Transverse colon (tissue), 4 donors: ENCODE results near the gene NLGN3. TPM values are rescaled to one million over a fixed set of nuclear protein-coding genes. Genes with fewer than 3 reads are reported as not detected.

ENCODE experiments used
- DNase-seq: peaks from one replicate; pipeline ENCODE4 v3.0.0-alpha.2; 2019
- H3K27ac ChIP-seq, 4 donors: fragments of 200-600 bp; sonication (generic); 2 replicates each; pipeline ENCODE4 v1.5.1; 2016 to 2018; ENCODE audit warnings: inconsistent platforms in 4 of 4
- H3K27me3 ChIP-seq: fragments of 200-600 bp; sonication (generic); 2 replicates; pipeline ENCODE4 v1.5.1; 2017; ENCODE audit warnings: inconsistent platforms
- H3K36me3 ChIP-seq, 4 donors: fragments of 200-600 bp; sonication (generic); 2 replicates each; pipeline ENCODE4 v1.5.1; 2017 to 2019; ENCODE audit warnings: inconsistent platforms in 4 of 4
- H3K4me1 ChIP-seq, 4 donors: fragments of 200-600 bp; sonication (generic); 2 replicates each; pipeline ENCODE4 v1.5.1; 2017 to 2020; ENCODE audit warnings: inconsistent platforms in 4 of 4
- H3K4me3 ChIP-seq, 4 donors: fragments of 200-600 bp; sonication (generic); 1 replicate in 1 of 4; 2 replicates in 3 of 4; pipeline versions ENCODE4 v1.5.1 to v1.6.1; 2017 to 2019; ENCODE audit warnings: inconsistent platforms in 4 of 4
- H3K9me3 ChIP-seq, 2 donors: fragments of 200-600 bp; sonication (generic); 2 replicates each; pipeline ENCODE4 v1.5.1; 2017 to 2019; ENCODE audit warnings: inconsistent platforms in 2 of 2
- CTCF ChIP-seq, 5 experiments: fragments of 200-600 bp in 3 of 5; fragments of 450-650 bp in 2 of 5; sonication (generic) in 3 of 5; IDR thresholded peaks; 1 replicate in 2 of 5; 2 replicates in 3 of 5; pipeline ENCODE4 v1.5.1; 2016 to 2017; ENCODE audit warnings: antibody characterized with exemption in 5 of 5, inconsistent platforms in 3 of 5, mild to moderate bottlenecking in 2 of 5, moderate library complexity in 1 of 5
- EP300 ChIP-seq: sonication (generic); formaldehyde crosslinking; IDR thresholded peaks from one replicate; pipeline ENCODE4 v1.6.1; 2017; ENCODE audit warnings: antibody characterized with exemption, low read depth
- POLR2A ChIP-seq: fragments of 450-650 bp; IDR thresholded peaks from one replicate; pipeline ENCODE4 v1.6.1; 2016; ENCODE audit warnings: antibody characterized with exemption, mild to moderate bottlenecking, moderate library complexity
- POLR2AphosphoS5 ChIP-seq, 3 donors: sonication (generic); formaldehyde crosslinking; IDR thresholded peaks; one replicate each; pipeline ENCODE4 v1.6.1; 2016; ENCODE audit warnings: antibody characterized with exemption in 3 of 3
- whole genome bisulfite sequencing, 2 donors: methylation state at CpG; one replicate each; pipeline ENCODE4 v1.1.5; 2018; ENCODE audit warnings: low coverage in 1 of 2; 5-methylcytosine and 5-hydroxymethylcytosine counted together
- in situ Hi-C, 4 donors: fragments of 200-750 bp; cut with MboI; loops; one replicate each; pipeline versions ENCODE4 v1.15.0 to v1.15.1; 2017; ENCODE audit warnings: low sequenced_read_pairs in 3 of 4, low pct_ligation_motif_present in 1 of 4, low pct_unique_long_range_greater_than_20kb in 1 of 4
- intact Hi-C: fragments of 100-400 bp; cut with DNase I; formaldehyde crosslinking; loops from one replicate; pipeline ENCODE4 v1.15.1; 2023; ENCODE audit warnings: low total_unique reads
- total RNA-seq, 4 donors: library from RNA; depleted of rRNA; stranded (reverse); fragments of >200 nt; gene quantifications; one replicate each; pipeline ENCODE4 v1.1.0, GENCODE V29; 2016

The NLGN3 gene
- total RNA-seq, 4 donors from 2014 or later, result 0.40 to 1.1 (median 0.64) TPM; not detected in 1

- H3K4me3 ChIP-seq, result no peak overlapping the region
- in situ Hi-C loops, result loop anchor here in 2 of 4 donors (25.0 kb wide), 2 partner anchors 180 to 405 kb away; no protein-coding TSS in a partner anchor
- no peaks in the 10 kb centered on the region for H3K27me3 ChIP-seq
- H3K4me1 ChIP-seq, result no peaks in the 10 kb centered on the region
- WGBS, 2 donors, result 89% methylated on average over 17 of the region's 17 CpGs; no CpG with 5 or more reads in 1 of the 2 donors
- intact Hi-C loops, result no loop called here
- TF ChIP-seq EP300 (no peak), POLR2AphosphoS5 (IDR thresholded peaks at IDR 0.05) (no peak), POLR2A (no peak), CTCF (IDR thresholded peaks at IDR 0.05) (no peak)
- H3K27ac ChIP-seq, result no peak overlapping the region
- H3K9me3 ChIP-seq, result no peaks in the 10 kb centered on the region
- no peak for DNase-seq
- H3K36me3 ChIP-seq, result no peaks in the 10 kb centered on the region
Measured at GRCh38 chrX:71167031-71167781, 22.6 kb downstream of the NLGN3 start.

GRCh38 chrX:71168134-71168533 is 23.5 kb downstream of the NLGN3 start:
- H3K9me3 ChIP-seq, result no peaks in the 10 kb centered on the region
- H3K4me3 ChIP-seq, result no peak overlapping the region
- no peaks in the 10 kb centered on the region for H3K36me3 ChIP-seq
- H3K27ac ChIP-seq, result no peak overlapping the region
- H3K27me3 ChIP-seq, result no peaks in the 10 kb centered on the region
- TF ChIP-seq EP300, result no peak
- TF ChIP-seq POLR2A, result no peak
- no peak for TF ChIP-seq POLR2AphosphoS5 (IDR thresholded peaks at IDR 0.05)
- TF ChIP-seq CTCF (IDR thresholded peaks at IDR 0.05), result no peak
- no peaks in the 10 kb centered on the region for H3K4me1 ChIP-seq
- WGBS, 2 donors, result 93% methylated on average over 8 of the region's 8 CpGs; no CpG with 5 or more reads in 1 of the 2 donors
- DNase-seq, result no peak
- intact Hi-C loops (no loop called here), in situ Hi-C loops (loop anchor here in 2 of 4 donors (25.0 kb wide), 2 partner anchors 181 to 406 kb away; no protein-coding TSS in a partner anchor)

GRCh38 chrX:71169586-71169985 is 24.9 kb downstream of the NLGN3 start:
- DNase-seq, result no peak
- H3K4me1 ChIP-seq, result no peaks in the 10 kb centered on the region
- TF ChIP-seq CTCF (IDR thresholded peaks at IDR 0.05), result no peak
- TF ChIP-seq EP300, result no peak
- TF ChIP-seq POLR2A, result no peak
- no peak for TF ChIP-seq POLR2AphosphoS5 (IDR thresholded peaks at IDR 0.05)
- intact Hi-C loops (no loop called here), in situ Hi-C loops (loop anchor here in 2 of 4 donors (25.0 kb wide), 2 partner anchors 182 to 407 kb away; no protein-coding TSS in a partner anchor)
- no peaks in the 10 kb centered on the region for H3K9me3 ChIP-seq
- no peak overlapping the region for H3K27ac ChIP-seq
- WGBS, 2 donors, result 92% methylated on average over 22 of the region's 22 CpGs; no CpG with 5 or more reads in 1 of the 2 donors
- no peak overlapping the region for H3K4me3 ChIP-seq
- no peaks in the 10 kb centered on the region for H3K27me3 ChIP-seq
- no peaks in the 10 kb centered on the region for H3K36me3 ChIP-seq

GRCh38 chrX:71170660-71171059 is 26.0 kb downstream of the NLGN3 start:
- H3K27me3 ChIP-seq, result no peaks in the 10 kb centered on the region
- in situ Hi-C loops (loop anchor here in 3 of 4 donors (10.0 to 25.0 kb wide), 4 partner anchors 176 to 408 kb away; no protein-coding TSS in a partner anchor), intact Hi-C loops (loop anchor here (10.0 kb wide), 1 partner anchor 196 kb away; no protein-coding TSS in a partner anchor)
- H3K4me3 ChIP-seq, result no peak overlapping the region
- H3K27ac ChIP-seq, result no peak overlapping the region
- H3K4me1 ChIP-seq, result no peaks in the 10 kb centered on the region
- no peak for DNase-seq
- 66% methylated on average over 5 of the region's 5 CpGs; no CpG with 5 or more reads in 1 of the 2 donors for WGBS, 2 donors
- H3K9me3 ChIP-seq, result no peaks in the 10 kb centered on the region
- no peaks in the 10 kb centered on the region for H3K36me3 ChIP-seq
- TF ChIP-seq CTCF (IDR thresholded peaks at IDR 0.05), result no peak
- TF ChIP-seq POLR2A, result no peak
- TF ChIP-seq POLR2AphosphoS5 (IDR thresholded peaks at IDR 0.05), result no peak
- TF ChIP-seq EP300, result no peak
